ENCODE data around the gene NUP188. TPM values are rescaled to one million over a fixed set of nuclear protein-coding genes. Genes with fewer than 3 reads are reported as not detected.
"Not testable (repeated sequence)": the region's sequence is repeated elsewhere in the genome, so short reads cannot be mapped to it uniquely, and the experiment has no call there.

The NUP188 gene
- total RNA-seq, 2 donors from 2014 or later, result 14.8 to 30.0 TPM

DNA sequence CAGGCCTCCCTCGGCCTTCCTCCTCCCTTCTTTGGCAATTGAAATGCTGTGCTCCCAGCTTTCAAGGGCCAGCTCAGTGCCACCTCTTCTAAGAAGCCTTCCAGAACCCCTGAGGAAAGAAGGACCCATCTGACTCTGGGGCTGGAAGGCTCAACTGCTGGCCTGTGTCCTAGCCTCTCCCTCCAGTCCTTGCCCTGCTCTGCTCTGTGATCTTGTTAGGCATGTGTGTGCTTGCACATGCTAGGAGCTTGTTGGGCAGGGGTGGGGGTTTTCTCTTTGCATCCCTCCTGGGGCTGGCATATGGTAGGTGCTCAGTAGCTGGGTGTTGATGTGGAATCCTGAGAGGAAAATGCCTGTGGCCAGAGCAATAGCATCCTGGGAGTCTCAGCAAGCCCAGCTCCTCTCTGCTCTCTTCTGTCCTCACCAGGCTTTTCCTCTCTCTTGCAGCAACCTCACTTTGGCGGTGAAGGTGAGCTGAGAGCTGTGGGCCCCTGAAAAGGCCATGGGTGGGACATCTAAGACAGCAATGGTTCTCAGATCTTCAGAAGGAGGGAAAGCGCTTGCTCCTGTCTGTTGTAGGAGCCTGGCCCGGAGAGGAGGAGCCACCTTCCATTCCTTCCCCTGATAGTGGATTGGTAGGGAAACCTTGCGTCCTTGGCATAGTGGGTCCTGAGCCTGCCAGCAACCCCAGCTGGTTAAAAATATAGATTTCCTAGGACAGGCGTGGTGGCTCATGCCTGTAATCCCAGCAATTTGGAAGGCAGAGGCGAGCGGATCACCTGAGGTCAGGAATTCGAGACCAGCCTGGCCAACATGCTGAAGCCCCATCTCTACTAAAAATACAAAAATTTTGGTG is 10.0 kb upstream of the NUP188 start:
- intact Hi-C loops (cut with DNase I), result no loop called here

DNA sequence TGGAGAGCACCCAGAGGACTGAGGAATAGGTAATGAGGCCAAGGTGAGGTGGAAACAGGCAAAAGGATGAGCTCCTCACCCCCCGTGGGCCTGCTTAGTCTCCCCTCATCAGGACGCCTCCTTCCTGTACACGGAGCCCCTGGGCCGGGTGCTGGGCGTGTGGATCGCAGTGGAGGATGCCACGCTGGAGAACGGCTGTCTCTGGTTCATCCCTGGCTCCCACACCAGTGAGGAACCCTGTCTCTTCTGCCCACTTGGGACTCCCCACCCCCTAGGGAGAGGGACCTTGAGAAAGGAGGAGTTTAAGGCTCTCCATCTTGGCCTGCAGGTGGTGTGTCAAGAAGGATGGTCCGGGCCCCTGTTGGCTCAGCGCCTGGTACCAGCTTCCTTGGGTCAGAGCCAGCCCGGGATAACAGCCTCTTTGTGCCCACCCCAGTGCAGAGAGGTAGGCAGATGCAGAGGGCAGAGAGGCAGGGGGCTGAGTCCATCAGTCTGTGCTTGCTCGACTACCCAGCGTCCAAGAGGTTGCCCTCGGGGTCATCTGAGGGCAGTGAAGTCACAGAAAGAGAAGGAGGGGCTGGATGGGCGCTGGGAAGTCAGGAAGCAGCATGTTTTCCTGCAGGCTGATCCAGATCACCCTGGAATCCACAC is 7.1 kb upstream of the NUP188 start:
- DNase-seq, result peak; percentile 45
- intact Hi-C loops (cut with DNase I), result no loop called here
- peak; percentile 19 to 26 for ATAC-seq

More for the DNA sequence above, 10.0 kb upstream of the NUP188 start:
- DNase-seq, result no peak
- no peak for ATAC-seq

DNA sequence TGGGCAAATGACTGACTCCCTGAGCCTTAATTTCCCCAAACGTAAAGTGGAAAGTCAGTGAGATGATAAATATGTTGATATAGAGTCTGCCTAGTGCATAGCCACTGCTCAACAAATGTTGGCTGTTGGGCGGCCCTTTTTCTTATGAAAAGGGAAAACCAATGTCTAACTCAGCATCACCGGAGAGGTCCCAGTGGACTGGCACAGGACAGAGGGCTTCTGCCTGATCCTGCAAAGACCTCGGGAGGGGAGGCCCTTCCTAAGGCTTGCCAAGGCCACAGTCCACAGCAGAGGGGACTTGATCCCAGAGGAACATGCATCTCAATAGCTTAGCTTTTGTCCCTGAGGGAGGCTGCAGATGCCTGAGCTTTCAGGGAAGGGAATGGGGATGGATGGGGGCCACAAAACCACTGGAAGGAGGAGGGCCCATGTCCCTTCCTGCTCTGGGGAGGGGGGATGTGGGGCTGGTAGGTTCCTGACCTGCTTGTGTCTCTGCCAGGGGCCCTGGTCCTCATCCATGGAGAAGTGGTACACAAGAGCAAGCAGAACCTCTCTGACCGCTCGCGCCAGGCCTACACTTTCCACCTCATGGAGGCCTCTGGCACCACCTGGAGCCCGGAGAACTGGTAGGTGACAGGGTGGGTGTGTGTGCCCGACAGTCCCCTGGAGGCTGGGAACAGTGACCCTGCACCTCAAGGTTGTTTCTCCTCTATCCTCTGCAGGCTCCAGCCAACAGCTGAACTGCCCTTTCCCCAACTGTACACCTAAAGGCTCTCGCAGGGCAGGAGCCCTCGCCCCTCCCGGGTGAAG is 6.3 kb upstream of the NUP188 start:
- no peak for ATAC-seq
- intact Hi-C loops (cut with DNase I), result no loop called here

DNA sequence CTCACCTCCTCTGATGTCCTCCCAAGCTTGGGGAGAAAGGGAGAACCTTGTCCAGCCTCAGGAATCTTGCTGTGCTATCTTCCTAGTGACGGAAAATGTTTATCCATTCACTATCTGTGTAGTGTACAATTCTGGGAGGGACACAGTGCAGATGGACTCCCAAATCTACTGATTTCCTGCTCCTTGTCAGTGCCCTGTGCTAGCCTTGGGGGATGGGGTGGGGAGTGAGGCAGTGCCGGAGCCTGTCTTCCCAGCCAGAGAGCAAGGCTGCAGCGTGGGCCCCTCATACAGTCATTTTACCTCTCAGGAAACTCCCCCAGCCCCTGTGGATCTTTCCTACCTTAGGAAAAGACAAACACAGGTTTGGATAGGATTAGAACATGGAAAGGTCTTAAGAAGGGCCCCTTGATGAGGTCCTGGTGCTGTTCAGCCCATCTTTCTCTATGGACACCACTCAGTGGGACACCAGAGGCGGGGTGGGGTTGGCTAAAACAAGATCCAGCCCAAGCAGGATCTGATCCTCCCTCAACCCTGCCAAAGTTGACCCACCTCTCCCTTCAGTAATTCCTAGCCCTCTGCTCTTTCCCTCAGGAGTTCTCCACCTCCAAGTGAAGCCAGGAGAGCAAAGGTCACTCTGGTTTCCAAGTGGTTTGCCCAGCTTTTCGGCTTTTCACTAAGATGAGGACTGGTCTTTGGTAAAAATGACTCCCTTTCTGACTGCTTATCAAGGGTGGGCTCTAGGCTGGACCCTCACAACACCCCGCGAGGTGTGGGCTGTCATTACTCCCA is 3.5 kb upstream of the NUP188 start:
- intact Hi-C loops (cut with DNase I), result no loop called here
- ATAC-seq (no peak), DNase-seq (no peak)

More for the DNA sequence above, 6.3 kb upstream of the NUP188 start:
- DNase-seq, result no peak

DNA sequence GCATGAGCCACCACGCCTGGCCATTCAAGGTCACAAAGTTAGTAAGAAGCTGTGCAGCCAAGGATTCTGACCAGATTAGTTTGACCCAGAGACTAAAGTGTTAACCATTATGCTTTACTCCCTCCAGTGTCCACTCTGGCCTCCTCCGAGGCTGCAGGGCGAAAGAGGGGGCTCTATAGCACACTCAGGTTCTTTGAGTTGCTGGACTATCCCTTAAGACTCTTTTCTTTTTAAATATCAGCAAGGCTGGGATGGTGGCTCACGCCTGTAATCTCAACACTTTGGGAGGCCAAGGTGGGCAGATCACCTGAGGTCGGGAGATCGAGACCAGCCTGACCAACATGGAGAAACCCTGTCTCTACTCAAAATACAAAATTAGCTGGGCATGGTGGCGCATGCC is 2.5 kb upstream of the NUP188 start:
- not testable (repeated sequence) for DNase-seq, ATAC-seq
- intact Hi-C loops (cut with DNase I), result loop anchor here in 1 of 2 donors (5.0 kb wide), 1 partner anchor 83 kb away; no protein-coding TSS in a partner anchor

DNA sequence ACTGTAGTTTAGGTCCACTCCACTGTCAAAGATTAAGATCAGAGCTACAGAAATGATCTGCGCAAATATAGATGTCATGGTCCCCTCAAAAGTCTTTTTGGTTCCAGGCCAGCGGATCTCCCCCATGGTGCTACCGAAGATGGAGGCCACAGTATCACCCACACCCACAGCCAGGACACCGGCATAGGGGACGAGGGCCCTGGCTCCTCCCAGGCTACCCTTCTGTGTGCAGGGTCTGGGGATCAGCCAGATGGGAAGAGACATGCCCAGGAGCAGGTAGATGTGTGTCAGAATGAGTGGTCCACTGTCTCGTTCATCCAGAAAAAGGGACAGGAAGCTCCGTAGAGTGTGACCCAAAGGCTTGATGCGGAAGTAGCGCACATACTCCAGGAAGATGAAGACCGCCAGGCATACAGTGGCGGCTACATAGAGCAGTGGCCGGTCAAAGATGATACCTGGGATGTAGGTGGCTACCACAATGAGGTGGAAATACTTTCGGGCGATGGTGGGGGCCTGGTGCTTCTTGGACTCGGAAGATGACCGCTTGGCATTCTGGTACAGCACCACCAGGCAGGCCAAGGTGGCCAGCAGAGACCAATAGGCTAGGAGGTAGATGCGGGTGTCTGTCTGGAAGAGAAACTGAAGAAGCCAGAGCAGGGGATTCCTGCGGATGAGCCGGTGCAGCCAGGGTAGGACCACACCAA is 1.5 kb upstream of the NUP188 start:
- DNase-seq (no peak), ATAC-seq (no peak)
- intact Hi-C loops (cut with DNase I), result loop anchor here in 1 of 2 donors (5.0 kb wide), 1 partner anchor 84 kb away; no protein-coding TSS in a partner anchor

DNA sequence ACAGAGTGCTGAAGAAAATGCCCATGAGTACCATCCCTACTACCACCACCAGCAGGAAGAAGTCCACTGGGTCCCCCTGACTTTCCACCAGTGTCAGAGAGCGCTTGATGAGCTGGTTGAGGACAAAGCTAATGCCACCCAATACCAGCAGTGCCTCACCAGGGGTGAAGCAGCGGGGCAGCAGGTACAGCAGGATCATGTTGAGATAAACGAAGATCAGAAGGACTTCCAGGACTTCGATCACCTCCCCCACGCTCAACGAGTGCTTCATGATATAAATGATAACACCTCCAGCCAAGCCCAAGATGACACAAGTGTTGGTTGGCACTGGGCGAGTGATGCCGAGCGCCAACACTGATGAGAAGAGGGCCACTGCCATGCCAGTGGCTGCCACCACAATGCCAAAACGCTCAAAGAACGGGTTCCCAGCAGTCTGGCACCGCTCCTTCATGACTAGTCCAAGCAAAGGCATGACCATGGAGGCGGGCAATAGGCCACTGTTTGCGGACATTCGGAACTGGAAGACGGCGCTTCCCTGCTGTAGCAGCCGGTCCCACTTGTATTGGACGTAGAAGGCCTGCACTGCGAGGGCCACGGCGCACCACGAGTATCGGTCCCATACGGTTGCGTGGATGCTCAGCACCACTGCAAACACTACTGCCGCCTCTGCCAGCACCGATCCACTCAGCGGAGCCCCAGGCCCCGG is 775 bp upstream of the NUP188 start:
- DNase-seq (peak; percentile 48), ATAC-seq (peak; percentile 24 to 34)
- intact Hi-C loops (cut with DNase I), result loop anchor here in 1 of 2 donors (5.0 kb wide), 1 partner anchor 84 kb away; no protein-coding TSS in a partner anchor

DNA sequence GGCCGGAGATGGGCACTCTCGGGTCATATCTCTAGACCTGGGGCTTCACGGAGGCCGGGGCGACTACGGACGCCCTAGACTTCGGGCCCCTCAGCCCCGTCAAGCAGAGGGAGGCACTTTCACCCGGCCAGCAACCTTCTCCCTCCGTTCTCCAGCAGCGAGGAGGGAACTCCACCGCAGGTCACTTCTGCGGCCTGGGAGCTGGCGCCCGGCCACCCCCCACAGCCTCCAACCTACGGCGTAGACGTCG is 297 bp upstream of the NUP188 start:
- no peak for ATAC-seq
- intact Hi-C loops (cut with DNase I), result loop anchor here in 1 of 2 donors (5.0 kb wide), 1 partner anchor 85 kb away; no protein-coding TSS in a partner anchor

DNA sequence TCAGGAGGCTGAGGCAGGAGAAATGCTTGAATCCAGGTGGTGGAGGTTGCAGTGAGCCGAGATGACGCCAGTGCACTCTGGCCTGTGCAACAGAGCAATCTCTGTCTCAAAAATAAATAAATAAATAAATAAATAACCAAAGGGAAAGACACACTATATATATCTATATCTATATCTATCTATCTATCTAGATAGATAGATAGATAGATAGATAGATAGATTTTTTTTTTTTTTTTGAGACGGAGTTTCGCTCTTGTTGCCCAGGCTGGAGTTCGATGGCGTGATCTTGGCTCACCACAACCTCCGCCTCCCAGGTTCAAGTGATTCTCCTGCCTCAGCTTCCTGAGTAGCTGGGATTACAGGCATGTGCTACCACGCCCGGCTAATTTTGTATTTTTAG is 13.9 kb downstream of the NUP188 start:
- DNase-seq; ATAC-seq; intact Hi-C loops (cut with DNase I): not testable (repeated sequence)

More for the DNA sequence above, 297 bp upstream of the NUP188 start:
- DNase-seq, result no peak

DNA sequence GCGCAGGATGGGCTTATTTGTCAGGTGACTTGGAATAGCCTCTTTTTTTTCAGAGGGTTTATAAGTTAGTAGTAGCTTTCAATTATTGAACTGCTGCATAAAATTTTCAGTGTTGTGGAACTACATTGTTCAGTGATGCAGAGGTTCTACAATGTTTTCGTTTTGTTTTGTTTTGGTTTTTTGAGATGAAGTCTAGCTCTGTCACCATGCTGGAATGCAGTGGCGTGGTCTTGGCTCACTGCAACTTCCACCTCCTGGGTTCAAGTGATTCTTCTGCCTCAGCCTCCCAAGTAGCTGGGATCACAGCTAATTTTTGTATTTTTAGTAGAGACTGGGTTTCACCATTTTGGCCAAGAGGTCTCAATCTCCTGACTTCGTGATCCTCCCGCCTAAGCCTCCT is 22.0 kb downstream of the NUP188 start:
- intact Hi-C loops (cut with DNase I), result no loop called here
- DNase-seq (no peak), ATAC-seq (no peak)

DNA sequence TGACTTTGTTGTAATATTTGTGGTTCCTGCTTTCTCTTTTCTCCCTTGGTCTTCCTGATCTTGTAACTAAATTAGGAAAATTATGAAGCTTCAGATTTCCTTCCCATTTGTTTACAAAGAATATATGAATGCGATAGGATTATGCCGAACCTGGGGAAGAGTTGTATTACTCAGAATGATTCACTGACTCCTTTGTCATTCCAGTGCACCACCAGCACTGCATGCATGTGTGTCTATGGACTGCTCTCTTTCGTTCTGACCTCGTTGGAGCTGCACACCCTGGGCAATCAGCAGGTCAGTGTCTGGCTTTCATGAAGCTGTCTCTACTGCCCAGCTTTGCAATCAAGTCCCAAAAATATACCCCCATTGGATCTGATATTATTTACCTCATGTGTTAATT is 25.5 kb downstream of the NUP188 start:
- no peak for DNase-seq
- no peak for ATAC-seq
- intact Hi-C loops (cut with DNase I), result no loop called here

DNA sequence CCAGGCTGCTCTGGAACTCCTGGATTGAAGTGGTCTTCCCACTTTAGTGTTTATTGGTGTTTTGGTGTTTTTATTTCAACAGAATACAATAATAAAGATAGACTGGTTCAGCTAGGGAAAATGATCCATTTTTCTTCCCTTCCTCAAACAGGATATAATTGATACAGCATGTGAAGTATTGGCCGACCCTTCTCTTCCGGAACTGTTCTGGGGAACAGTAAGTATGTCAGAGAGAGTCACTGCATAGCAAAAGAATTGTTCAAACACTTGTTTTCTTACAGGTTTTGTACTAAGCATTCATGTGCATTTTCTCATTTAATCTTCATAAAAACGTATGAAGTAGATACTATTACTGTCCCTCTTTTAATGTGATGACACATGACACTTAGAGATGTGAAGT is 31.6 kb downstream of the NUP188 start:
- intact Hi-C loops (cut with DNase I), result no loop called here
- DNase-seq (no peak), ATAC-seq (no peak)

DNA sequence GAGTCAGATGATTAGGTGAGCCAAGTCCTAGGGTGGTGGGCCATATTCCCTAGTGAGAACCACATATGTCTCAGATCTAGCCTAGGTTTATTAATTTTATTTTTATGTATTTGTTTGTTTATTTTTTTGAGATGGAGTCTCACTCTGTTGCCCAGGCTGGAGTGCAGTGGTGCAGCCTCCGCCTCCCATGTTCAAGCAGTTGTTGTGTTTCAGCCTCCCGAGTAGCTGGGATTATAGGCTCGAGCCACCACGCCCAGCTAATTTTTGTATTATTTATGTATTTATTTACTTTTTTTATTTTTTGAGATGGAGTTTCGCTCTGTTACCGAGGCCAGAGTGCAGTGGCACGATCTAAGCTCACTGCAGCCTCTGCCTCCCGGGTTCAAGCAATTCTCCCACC is 36.0 kb downstream of the NUP188 start:
- intact Hi-C loops (cut with DNase I), result no loop called here
- no peak for DNase-seq
- ATAC-seq, result no peak

DNA sequence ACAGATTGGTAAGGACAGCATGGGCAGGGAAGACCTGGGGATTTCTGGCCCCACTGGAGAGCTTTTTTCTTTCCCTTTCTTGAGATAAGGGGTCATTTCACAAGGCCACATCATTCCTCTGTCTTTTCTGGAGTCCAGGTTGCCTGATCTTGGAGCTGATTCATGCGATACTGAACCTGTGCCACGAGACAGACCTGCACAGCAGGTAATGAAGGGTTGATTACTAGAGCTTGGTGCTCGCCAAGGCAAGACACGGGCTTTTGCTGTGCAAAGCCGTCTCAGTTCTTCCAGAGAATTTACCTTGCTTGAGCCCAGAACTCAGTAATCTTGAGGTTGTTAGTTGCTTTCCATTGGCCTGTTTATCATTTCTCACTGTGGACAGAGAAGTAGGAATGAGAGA is 39.2 kb downstream of the NUP188 start:
- intact Hi-C loops (cut with DNase I), result no loop called here

DNA sequence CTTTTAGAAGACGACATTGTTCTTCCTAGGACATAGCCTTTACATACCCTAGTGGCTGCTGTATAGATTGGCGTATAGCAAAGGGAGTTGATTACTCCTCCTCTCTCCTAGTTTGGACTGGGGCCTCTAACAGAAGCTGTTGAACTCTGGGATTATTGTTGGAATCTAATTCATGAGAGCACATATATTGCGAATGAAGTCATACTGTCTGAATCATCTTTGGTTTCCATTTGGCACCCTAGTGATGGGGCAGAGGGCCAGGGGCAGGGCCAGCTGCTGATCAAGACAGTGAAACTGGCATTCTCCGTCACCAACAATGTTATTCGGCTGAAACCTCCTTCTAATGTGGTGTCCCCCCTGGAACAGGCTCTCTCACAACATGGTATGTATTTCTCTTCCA is 40.3 kb downstream of the NUP188 start:
- peak; percentile 59 to 86 for ATAC-seq
- intact Hi-C loops (cut with DNase I), result no loop called here
- no peak for DNase-seq

More for the DNA sequence above, 39.2 kb downstream of the NUP188 start:
- ATAC-seq, result no peak
- no peak for DNase-seq

DNA sequence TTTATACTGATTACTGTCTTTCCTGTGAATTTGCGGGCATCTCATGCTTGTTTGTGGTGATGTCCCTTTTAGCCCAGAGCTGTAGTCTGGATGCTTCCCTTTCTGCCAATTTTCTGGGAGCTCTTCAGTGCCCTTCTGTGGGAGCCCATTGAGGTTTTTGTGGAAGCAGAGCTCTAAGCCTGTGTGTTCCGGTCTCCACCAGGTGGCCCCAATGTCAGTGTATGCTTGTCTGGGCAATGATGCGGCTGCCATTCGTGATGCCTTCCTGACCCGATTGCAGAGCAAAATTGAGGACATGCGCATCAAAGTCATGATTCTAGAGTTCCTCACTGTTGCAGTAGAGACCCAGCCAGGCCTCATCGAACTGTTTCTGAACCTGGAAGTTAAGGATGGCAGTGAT is 45.5 kb downstream of the NUP188 start:
- no peak for DNase-seq
- intact Hi-C loops (cut with DNase I), result no loop called here
- no peak for ATAC-seq

DNA sequence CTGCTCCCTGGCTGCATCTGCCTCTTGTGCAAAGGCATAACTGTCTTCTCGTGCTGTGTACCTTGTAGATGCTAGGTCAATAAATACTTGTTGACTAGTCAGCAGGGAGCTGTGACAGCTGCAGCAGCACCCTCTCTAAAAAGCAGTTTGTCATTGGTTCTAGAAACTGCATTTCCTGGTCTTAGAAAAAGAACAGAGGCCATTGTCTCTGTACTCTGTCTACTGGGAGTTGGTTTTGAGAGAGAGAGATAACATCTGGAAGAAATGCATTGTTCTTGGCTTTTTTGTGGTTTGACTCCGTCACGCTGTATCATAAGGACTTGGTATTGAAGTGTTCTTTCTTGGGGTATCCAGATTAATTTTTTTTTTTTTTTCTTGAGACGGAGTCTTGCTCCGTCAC is 48.3 kb downstream of the NUP188 start:
- DNase-seq (no peak), ATAC-seq (no peak)
- intact Hi-C loops (cut with DNase I), result no loop called here

DNA sequence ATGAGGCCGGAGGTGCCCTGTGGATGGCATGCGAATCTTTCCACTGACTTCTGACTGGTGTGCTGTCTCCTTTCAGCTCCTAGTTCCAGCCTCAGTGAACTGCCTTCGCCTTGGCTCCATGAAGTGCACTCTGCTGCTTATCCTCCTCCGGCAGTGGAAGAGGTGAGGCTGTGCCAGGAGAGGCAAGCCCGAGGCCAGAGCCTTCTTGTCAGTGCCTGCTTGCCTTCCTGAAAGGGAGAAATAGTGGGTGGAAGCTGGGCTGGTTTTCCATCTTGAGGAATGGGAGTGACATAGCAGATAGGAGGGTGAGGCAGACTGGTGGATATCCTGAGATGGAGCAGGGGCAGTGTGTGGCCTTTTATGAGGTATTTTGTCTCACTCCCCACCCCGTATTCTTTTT is 51.0 kb downstream of the NUP188 start:
- no peak for DNase-seq
- intact Hi-C loops (cut with DNase I), result no loop called here
- ATAC-seq, result no peak
